Measurements from ENCODE around the gene GULP1.

Gene GULP1

DNA sequence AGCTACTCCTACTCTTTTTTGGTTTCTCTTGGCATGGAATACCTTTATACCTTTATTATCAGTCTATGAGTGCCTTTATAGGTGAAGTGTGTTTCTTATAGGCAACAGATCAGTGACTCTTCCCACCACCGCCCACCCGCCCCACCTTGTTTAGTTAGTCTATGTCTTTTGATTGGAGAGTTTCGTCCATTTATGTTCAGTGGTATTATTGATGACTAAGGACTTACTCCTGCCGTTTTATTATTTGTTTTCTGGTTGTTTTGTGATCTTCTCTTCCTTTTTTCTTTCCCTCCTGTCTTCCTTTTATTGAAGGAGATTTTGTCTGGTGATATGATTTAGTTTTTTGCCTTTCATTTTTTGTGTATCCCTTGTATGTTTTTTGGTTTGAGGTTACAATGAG, 179.5 kb downstream of the GULP1 start:
- no peak for DNase-seq (ENCODE audit: low read depth)

DNA sequence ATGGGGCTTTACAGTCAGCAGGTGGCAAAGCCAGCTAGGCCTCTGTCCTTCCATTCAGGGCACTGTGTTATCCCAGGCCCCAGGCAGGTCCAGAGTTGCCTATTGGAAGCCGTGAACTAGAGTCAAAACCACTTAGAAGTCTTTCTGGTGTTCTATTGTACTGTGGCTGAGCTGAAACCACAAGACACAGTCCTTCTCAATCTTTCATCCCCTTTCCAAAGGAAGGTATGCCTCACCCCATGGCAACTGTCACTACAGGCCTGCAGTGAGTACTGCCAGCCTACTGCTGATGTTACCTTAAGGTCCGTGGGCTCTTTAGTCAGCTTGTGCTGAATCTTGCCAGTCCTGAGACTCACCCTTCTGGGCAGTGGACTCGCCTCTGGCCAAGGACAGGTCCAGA, 181.6 kb downstream of the GULP1 start:
- DNase-seq (ENCODE audit: low read depth) = no peak

DNA sequence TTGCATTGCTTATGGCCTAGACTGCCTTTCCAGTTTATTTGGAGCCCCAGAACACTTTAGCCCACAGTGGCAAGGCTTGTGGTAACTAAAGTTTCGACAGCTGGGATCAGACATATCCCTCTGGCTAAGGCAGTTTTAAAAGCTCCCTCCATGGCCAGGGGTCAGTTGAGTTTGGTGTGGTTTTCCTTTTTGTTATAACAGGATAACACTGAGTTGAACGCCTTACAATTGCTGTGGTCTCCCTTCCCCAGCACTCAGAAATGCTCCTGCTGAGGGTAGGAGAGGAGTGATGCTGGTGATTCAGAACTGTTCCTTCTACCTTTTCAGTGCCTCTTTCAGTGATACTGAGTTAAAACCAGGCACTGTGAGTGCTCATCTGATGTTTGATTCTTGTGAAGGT, 182.6 kb downstream of the GULP1 start:
- no peak for DNase-seq (ENCODE audit: low read depth)

DNA sequence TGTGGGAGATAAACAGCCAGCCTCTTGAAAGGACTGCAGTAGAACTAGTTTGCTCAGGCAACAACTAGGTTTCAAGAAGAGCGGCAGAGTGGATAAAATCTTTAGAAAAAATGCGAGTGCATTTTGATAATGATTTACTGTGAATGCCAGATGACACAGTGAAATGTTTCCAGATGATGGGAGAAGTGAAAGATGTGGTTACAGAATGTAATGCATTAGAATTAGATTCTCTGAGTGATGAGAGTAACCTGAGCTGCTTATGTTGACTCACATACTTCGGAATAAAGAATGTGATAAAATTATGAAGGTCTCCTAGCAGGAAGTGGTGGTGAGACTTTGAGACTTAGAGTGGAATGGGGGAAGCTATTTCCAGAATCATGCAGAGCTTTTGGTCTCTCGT, 184.3 kb downstream of the GULP1 start:
- DNase-seq (ENCODE audit: low read depth) = no peak

DNA sequence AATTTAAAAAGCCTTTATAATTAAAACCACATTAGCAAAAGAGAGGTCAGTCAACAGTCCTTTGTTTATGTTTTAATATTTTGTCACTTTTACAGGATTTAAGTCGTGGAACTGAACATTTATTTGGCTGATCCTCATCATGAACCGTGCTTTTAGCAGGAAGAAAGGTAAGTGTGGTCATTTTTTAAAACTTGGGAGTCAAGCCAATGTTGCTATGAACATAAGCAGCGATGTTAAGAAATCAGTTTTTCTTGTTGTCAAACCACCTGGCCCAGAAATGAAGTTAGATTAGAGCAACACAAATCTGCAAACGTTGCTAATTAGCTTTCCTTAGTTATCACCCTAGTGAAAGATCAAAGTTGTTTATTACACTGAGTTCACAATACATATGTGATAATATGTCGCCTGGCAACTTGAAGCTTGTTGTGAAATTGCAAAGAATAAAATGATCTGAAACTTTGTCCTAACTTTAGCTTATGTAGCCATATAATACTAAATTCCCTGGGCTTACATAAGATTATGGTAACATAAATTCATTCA, 186.0 kb downstream of the GULP1 start:
- DNase-seq (ENCODE audit: low read depth) = no peak

DNA sequence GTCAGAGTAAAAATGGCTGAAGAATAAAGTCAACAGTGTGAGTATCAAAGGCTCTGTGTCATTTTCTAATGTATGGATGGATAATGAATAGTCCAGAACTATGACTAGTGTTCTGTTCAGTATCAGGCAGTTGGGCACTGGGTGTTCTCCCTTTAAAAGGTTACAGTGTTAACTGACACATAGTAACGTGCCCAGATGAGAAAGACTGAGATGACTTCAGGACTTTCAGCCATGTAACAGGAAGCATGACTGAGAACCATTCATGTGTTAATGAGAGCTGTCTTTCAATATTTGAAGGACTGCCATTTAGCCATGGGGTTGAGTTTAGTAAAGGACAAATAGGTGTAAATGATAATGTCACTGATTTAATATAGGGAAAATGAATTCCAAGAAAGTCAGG, 187.1 kb downstream of the GULP1 start:
- no peak for DNase-seq (ENCODE audit: low read depth)

DNA sequence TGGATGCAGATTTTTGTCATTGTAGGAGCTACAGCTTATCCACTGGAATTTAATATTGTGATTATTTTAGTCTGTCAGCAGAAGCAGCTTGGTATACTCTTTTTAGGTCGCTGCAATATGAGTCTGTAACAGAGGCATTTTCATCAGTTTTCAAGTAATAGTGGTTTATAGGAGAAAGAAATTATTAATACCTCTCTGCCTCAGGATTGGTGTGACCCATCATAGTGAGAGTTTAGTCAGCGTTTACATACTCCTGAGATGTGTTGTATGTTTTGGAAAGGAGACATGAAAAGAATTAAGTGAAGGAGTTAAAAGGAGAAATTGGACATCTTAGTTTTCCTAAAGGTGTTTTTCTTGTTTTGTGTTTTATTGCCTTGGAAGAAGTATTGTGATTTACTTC, 189.8 kb downstream of the GULP1 start:
- DNase-seq (ENCODE audit: low read depth) = no peak

DNA sequence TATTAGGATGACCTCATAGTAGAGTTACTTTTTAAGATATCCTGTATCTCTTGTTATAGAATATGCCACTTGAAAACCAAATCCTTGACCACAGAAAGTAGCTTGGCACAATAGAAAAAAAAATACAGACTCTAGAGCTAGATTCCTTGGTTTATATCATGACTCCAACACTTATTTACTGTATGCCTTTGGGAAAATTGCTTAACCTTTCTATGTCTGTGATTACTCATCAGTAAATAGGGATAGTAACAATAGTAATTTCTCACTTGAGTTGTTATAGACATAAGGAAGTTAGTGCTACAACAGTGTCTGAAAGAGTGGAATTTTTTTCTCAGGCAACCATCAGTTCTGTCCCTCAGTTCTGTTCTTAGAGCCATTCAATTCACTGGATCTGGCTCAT, 193.8 kb downstream of the GULP1 start:
- no peak for DNase-seq (ENCODE audit: low read depth)

DNA sequence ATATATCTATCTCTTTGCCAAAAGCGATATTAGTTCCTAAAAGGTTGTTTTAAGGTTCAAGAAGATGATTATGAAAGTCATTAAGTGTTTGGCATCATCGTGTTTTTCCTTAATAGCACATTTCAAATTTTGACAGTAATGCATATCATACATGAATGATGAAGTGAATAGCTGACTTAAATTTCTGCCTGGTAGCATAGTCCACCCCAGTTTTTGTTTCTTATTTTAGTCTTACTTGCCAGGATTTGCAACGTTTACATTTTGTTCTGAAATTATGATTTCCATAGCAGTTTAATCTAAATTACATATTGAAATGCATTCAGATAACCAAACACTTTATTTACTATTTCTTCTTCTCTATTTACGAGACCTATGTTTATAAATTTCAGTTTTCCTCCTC, 201.1 kb downstream of the GULP1 start:
- DNase-seq (ENCODE audit: low read depth) = no peak

DNA sequence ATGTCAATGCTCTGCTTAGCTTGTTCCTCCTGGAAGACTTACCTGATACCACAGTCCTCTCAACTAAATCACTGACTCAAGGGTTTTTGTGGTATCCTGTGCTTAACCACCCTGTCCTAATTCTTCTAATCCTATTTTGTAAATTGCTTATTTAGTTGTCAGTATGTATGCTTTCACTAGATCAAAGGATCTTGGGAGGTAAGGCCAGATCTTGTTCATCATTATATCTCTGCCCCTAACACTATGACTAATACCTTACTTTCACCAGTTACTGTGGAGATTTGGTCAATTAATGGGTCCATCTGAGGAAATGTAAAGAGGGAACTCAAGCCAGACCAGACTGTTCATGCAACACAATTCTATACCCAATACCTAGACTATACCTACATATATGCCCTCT, 203.2 kb downstream of the GULP1 start:
- DNase-seq (ENCODE audit: low read depth) = no peak

DNA sequence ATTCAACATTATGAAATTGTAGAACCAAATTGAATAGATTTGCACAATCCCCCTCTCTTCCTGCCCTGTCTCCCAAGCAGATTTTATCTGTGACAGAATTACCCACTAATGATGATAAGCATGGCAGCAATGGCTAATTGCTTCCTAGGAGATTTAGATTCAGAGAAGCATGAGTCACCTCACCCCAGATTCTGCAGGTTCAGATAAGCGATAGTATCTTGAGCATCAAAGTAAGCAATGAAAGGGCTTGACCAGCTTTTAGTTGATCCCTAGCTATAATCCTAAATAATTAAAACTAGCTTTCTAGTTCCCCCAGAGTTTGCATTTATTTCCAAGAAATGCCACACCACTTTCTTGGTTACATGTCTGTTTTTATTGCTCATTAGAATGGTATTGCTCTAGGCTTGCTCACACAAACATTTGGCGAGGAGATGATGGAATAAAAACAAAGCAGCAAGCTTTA, 204.3 kb downstream of the GULP1 start:
- no peak for DNase-seq (ENCODE audit: low read depth)

DNA sequence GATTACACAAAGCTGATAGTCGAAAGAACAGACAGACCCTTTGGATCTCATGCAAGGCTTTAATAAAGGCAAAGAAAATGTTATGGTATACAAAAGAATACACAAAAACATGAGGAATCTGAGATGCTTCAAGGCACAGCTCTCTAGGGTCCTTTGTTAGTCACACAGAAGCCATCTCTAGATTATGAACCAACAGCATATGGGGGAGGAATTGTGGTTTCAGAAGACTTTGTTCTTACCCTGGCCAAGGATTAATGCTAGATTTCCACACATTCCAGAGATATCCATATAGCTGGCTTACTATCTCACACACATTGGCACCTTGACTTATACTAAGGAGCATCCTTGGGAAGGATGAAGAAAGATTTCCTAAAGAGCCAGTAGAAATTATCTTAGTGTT, 206.1 kb downstream of the GULP1 start:
- no peak for DNase-seq (ENCODE audit: low read depth)

DNA sequence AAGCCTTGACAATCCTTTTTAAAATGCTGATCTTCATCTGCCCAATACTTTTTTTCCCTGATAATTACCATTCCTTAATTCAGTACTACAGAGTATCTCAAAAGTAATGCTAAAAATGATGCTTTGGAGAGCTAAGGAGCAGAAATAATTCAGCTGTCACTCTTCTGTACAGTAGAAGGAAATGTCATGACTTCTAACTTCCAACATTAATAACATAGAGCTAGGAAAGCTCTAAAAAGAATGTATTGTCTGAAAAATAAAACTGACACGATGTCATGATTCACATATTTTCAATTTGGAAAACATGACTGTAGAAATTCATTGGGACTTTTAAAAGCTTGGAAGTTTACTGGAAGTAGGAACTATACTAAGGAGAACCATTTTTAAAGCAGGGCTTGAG, 212.3 kb downstream of the GULP1 start:
- no peak for DNase-seq (ENCODE audit: low read depth)

DNA sequence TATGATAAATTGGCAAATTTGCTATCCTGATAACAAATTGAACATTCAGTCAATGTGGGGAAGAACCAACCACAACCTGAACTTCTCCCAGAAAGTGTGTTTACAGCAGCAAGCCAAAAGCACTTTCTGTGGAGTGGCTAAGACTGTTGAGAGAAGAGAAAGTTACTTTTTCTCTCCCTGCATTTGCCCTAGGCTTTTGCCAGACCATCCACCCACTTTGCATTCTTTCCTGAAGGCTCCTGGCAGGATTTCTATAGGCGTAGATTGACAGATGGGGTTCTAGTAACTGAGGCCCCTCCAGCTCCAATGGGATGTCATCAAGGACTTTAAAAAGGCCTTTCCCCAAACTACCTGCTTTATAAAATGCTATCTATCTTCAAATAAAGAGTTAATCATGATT, 215.2 kb downstream of the GULP1 start:
- DNase-seq (ENCODE audit: low read depth) = no peak

DNA sequence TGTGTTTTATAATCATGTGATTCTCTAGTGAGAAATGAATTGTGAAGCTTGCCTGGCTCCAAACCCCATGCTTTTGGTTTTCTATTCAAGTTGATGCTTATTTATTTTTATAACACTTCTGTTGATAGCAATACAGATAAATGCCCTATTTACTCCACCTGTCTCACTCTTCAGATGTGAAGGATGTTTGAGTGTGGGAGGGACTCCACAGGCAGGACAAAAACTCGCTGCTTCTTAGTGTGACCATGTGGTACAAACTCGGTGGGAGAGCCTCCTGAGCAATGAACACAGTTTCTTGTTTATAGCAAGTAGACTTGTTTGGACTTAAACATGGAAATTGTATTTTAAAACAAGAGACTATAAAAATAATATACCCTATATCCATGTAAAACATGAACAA, 219.7 kb downstream of the GULP1 start:
- no peak for DNase-seq (ENCODE audit: low read depth)

DNA sequence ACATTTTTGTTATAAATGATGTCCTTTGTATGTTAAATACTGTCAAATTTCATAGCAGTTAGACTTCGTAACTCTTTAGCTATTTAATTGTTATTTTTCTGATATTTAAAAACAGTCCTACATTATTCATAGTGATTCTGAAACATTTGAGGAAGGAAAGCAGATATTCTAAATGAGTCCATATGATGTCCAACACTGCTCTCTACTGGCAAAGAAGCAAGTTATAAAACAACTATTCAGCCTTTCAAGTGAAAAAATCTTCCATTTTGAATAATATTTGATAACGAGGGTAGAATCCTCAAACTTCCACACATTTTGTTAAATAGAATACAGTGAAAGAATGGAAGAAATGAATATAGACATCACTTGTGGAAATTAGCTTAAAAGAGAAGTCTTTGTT, 220.8 kb downstream of the GULP1 start:
- no peak for DNase-seq (ENCODE audit: low read depth)

DNA sequence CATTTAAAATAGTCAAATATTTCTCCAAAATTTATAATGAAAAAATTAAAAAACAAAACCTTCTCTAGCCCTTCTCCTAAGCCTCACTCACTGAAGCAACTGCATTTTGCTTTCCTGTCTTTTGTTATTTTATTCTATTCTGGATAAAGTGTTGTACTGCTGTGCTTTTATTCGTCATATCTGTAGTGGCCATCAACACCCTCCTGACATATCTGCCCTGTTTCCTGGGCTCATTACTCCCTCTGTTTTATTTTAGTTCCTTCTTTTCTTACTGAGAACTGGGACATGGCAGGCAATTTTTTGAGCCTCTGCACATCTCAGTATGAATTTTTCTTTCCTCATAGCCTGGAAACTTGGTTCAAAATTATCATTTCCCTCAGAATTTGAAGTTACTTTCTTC, 224.2 kb downstream of the GULP1 start:
- DNase-seq (ENCODE audit: low read depth) = no peak

DNA sequence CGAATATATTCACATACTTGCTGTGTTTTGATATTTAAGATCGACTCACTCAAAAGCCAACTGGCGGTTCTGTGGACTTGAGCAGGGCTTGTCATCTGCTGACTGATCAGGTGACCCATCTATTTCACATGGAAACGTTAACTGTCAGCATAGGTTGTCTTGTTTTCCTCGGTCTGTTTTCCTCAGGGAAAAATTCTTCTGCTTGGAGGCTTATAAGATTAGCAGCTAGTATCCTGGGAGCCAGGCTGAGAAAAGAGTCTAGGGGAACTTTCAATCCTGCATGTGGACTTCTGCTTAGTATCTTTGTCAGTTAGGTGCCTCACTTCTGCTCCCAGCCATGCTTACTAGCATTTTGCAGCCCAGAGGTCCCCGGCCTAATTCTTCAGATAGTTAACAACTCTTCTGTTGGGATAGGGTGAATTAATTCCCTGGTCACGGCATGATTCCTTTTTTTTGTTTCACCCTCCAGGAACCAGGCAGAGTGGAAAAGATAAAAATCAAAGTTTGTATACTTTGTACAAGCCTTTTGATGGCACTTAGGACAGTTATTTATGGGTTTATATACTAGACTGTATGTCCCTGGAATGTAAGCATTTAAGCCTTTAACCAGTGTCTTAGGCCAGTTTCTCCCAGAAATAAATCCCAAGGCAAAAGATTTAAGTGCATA, 226.0 kb downstream of the GULP1 start:
- no peak for DNase-seq (ENCODE audit: low read depth)

DNA sequence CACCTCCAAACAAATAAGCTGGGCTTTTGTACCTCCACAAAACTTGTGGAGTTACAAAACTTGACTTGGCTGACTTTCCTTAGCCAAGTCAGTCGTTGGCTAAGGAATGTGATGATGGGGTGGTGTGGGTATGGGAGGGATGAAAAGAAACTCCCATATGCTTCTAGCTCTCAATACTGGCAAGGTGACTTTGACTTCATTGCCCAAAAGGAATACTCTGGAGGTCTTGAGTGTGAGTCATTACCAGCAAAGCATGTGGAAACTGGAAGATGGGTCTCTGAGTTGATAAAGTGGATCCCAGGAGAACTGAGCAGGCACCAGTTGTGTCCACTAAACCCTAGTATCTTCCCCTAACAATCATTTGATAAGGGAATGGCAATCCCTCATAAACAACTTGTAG, 226.7 kb downstream of the GULP1 start:
- DNase-seq (ENCODE audit: low read depth) = no peak

DNA sequence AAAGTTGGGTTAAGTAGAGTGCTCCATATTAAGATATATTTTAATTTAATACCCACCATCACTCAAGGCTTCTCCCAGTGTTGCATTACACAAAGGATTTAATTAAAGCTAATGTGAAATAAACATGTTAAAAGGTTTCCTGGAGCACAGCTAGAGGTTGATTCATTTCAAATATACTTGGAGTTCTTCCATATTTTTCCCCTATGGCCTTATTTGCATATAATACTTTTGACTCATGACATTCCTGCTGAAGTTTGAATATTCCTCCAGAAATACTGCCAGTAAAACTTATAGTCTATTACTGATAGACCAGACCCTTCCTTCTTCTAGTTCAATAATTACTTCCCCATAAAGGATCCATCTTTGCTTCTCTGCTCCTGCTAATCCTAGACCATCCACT, 227.5 kb downstream of the GULP1 start:
- no peak for DNase-seq (ENCODE audit: low read depth)

DNA sequence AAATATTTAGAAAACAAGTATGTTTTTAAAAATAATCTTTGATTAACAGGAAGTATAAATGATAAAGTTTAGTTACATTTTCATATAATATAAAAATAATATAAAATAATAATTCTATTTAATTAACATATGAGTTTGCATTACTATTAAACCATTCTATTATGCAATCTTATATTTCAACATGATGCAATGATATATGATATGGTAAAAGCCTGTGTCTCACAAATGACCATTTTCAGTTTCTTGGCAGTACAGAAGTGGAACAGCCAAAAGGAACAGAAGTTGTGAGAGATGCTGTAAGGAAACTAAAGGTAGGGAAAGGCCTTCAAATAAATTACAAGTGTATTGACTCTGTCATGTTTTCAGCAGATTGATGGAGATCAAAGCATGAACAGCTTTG, 230.8 kb downstream of the GULP1 start:
- DNase-seq (ENCODE audit: low read depth) = no peak

DNA sequence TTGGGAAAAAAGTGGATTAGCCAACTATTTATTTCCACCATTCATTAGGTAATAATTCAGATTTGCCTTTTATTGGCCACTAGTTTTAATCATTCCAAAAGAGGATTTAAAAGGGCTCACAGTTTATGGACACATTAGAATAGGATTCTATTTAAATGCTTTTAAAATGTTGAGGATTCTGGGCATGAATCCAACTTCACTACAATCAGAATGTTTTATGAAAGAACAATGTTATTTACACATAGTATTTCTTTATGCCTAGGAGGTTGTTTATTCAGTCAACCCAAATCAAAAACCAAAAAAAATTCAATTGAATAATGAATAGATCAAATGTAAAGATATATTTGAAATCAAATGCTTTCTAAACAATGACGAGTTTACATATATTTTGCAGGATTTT, 232.2 kb downstream of the GULP1 start:
- no peak for DNase-seq (ENCODE audit: low read depth)

DNA sequence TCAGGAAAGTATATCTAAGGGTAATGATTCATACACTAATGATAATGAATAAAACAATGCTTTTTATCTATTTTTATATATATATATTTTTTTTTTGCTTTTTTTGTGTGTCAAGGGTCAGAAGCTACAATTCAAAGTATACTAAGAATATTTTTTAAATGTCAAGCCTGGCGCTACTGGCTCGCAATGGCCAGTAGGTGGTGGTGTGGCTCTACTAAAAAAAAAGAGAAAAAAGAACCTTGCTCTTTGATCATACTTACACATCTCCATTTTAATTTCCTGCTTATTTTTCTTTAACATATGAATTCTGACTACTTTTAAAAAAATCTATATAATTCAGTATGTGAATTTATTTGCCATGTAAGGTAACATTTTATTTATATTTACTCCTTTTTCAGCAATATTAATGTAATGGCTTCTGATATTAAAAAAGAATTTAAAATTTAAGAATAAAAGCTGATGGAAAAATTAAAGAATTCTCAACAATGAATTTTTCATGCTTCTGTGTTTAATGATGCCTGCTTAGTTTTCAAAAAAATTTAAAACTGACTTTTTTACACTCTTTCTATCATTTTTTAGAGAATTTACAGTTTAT, 232.9 kb downstream of the GULP1 start:
- DNase-seq (ENCODE audit: low read depth) = no peak

DNA sequence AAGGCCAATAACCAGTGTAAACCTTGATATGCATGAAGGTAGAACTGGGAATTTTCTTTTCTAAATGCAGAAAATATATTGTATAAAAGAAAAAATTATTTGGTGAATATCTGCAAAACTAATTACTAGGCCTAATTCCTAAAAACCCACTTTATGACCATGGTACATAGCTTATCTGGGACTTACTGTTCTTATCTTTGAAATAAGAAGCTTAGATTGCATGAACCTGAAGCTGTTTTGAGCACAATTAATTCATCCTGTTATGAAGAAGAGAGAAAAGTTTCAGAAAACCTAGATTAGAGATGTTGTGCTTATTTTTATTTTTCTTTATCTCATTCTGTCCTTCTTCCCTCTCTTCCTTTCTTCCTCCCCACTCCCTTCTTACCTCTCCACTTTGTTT, 235.0 kb downstream of the GULP1 start:
- DNase-seq (ENCODE audit: low read depth) = no peak
